IPS DF 6.9 (cell line): ENCODE data around the gene SH3PXD2B.
"Not testable (repeated sequence)": the region's sequence is repeated elsewhere in the genome, so short reads cannot be mapped to it uniquely, and the experiment has no call there.

Experiments used
- DNase-seq: peaks from one replicate; pipeline ENCODE4 v3.0.0-alpha.2; 2013; ENCODE audit warnings: low read depth, low spot score
- H3K27ac ChIP-seq: one replicate; pipeline ENCODE4 v1.5.1; 2013; ENCODE audit warnings: low read length, control low read depth
- H3K27me3 ChIP-seq: 2 replicates; pipeline ENCODE4 v1.6.1; 2013; ENCODE audit warnings: mild to moderate bottlenecking, low read length; ENCODE audit not compliant: control insufficient read depth, insufficient read depth
- H3K36me3 ChIP-seq: 2 replicates; pipeline ENCODE4 v1.6.1; 2013; ENCODE audit warnings: low read length; ENCODE audit not compliant: control insufficient read depth, insufficient read depth
- H3K4me1 ChIP-seq: 2 replicates; pipeline ENCODE4 v1.6.1; 2013; ENCODE audit warnings: low read length; ENCODE audit not compliant: control insufficient read depth, insufficient read depth
- H3K4me3 ChIP-seq: 2 replicates; pipeline ENCODE4 v1.5.1; 2013; ENCODE audit warnings: mild to moderate bottlenecking, low read length
- H3K9me3 ChIP-seq: 2 replicates; pipeline ENCODE4 v1.6.1; 2013; ENCODE audit warnings: low read length, inconsistent platforms; ENCODE audit not compliant: control insufficient read depth, insufficient read depth
- WGBS: extraction: QIAGEN DNeasy Blood & Tissue Kit; methylation state at CpG from one replicate; pipeline ENCODE4 v1.1.7; 2013; ENCODE audit warnings: mixed read lengths, missing lambda C conversion rate; ENCODE audit not compliant: insufficient read length, insufficient coverage; 5-methylcytosine and 5-hydroxymethylcytosine counted together

The SH3PXD2B gene

GRCh38 chr5:172410160-172410559 is 44.2 kb downstream of the SH3PXD2B start:
- Histone ChIP-seq H3K4me1 (no peaks in the 10 kb centered on the region), H3K4me3 (no peak overlapping the region), H3K9me3 (no peaks in the 10 kb centered on the region), H3K27ac (no peak overlapping the region), H3K27me3 (no peaks in the 10 kb centered on the region), H3K36me3 (peaks cover 2% of the 10 kb centered on the region; the same call in 1 of the 2 replicates)
- no CpG with 5 or more reads among the region's 4 CpGs for WGBS
- DNase-seq = no peak

GRCh38 chr5:172409477-172409876 is 44.8 kb downstream of the SH3PXD2B start:
- no CpG with 5 or more reads among the region's 5 CpGs for WGBS
- H3K27me3 ChIP-seq, H3K36me3 ChIP-seq, H3K27ac ChIP-seq, DNase-seq, H3K4me1 ChIP-seq, H3K4me3 ChIP-seq, H3K9me3 ChIP-seq: not testable (repeated sequence)

- no peaks in the 10 kb centered on the region for H3K9me3 ChIP-seq
- H3K36me3 ChIP-seq = peaks cover 3% of the 10 kb centered on the region
- peaks cover 4% of the 10 kb centered on the region for H3K4me1 ChIP-seq
- no CpG with 5 or more reads among the region's 9 CpGs for WGBS
- no peak for DNase-seq
- no peaks in the 10 kb centered on the region for H3K27me3 ChIP-seq
- no peak overlapping the region for H3K4me3 ChIP-seq
- H3K27ac ChIP-seq = no peak overlapping the region
Measured at GRCh38 chr5:172407822-172408221, 46.5 kb downstream of the SH3PXD2B start.

- H3K27ac ChIP-seq = no peak overlapping the region
- H3K27me3 ChIP-seq = no peaks in the 10 kb centered on the region
- no peaks in the 10 kb centered on the region for H3K9me3 ChIP-seq
- DNase-seq = no peak
- WGBS = no CpG with 5 or more reads among the region's 3 CpGs
- H3K4me1 ChIP-seq = peaks cover 5% of the 10 kb centered on the region
- peaks cover 5% of the 10 kb centered on the region for H3K36me3 ChIP-seq
- no peak overlapping the region for H3K4me3 ChIP-seq
Measured at GRCh38 chr5:172407241-172407691, 47.1 kb downstream of the SH3PXD2B start.

GRCh38 chr5:172405226-172406107 is 48.9 kb downstream of the SH3PXD2B start:
- no peak for DNase-seq
- Histone ChIP-seq H3K9me3 (no peaks in the 10 kb centered on the region), H3K4me1 (peaks cover 5% of the 10 kb centered on the region), H3K4me3 (no peak overlapping the region), H3K27me3 (no peaks in the 10 kb centered on the region), H3K27ac (no peak overlapping the region), H3K36me3 (peaks cover 5% of the 10 kb centered on the region)
- WGBS = no CpG with 5 or more reads among the region's 9 CpGs

GRCh38 chr5:172404746-172405145 is 49.6 kb downstream of the SH3PXD2B start:
- H3K27me3 ChIP-seq = no peaks in the 10 kb centered on the region
- no peak for DNase-seq
- no peak overlapping the region for H3K4me3 ChIP-seq
- no peaks in the 10 kb centered on the region for H3K9me3 ChIP-seq
- H3K4me1 ChIP-seq = peaks cover 5% of the 10 kb centered on the region
- WGBS = no CpG with 5 or more reads among the region's 4 CpGs
- peaks cover 5% of the 10 kb centered on the region for H3K36me3 ChIP-seq
- no peak overlapping the region for H3K27ac ChIP-seq

- Histone ChIP-seq H3K27ac (no peak overlapping the region), H3K4me3 (no peak overlapping the region), H3K4me1 (peaks cover 5% of the 10 kb centered on the region), H3K36me3 (peaks cover 5% of the 10 kb centered on the region), H3K27me3 (no peaks in the 10 kb centered on the region), H3K9me3 (no peaks in the 10 kb centered on the region)
- DNase-seq = no peak
- no CpG with 5 or more reads among the region's 7 CpGs for WGBS
Measured at GRCh38 chr5:172403817-172404216, 50.5 kb downstream of the SH3PXD2B start.

GRCh38 chr5:172403189-172403796 is 51.0 kb downstream of the SH3PXD2B start:
- Histone ChIP-seq H3K9me3 (no peaks in the 10 kb centered on the region), H3K4me3 (no peak overlapping the region), H3K27me3 (no peaks in the 10 kb centered on the region), H3K36me3 (peaks cover 5% of the 10 kb centered on the region), H3K4me1 (peaks cover 5% of the 10 kb centered on the region), H3K27ac (no peak overlapping the region)
- no CpG with 5 or more reads among the region's 11 CpGs for WGBS
- no peak for DNase-seq

GRCh38 chr5:172402531-172403188 is 51.7 kb downstream of the SH3PXD2B start:
- H3K36me3 ChIP-seq = peaks cover 5% of the 10 kb centered on the region
- H3K27ac ChIP-seq = no peak overlapping the region
- DNase-seq = no peak
- no peak overlapping the region for H3K4me3 ChIP-seq
- no peaks in the 10 kb centered on the region for H3K27me3 ChIP-seq
- whole genome bisulfite sequencing = no CpG with 5 or more reads among the region's 13 CpGs
- H3K9me3 ChIP-seq = no peaks in the 10 kb centered on the region
- H3K4me1 ChIP-seq = peaks cover 5% of the 10 kb centered on the region

GRCh38 chr5:172402031-172402430 is 52.3 kb downstream of the SH3PXD2B start:
- H3K4me1 ChIP-seq, H3K36me3 ChIP-seq, DNase-seq, H3K27me3 ChIP-seq, H3K9me3 ChIP-seq, H3K4me3 ChIP-seq, H3K27ac ChIP-seq: not testable (repeated sequence)
- no CpG with 5 or more reads among the region's 6 CpGs for WGBS
